NT2/D1 (cell line): Measurements from ENCODE around the gene UBE2J2.

ENCODE experiments used
- DNase-seq: peaks from one replicate; pipeline ENCODE4 v3.0.0-alpha.2; 2011; ENCODE audit warnings: low read depth, low spot score
- H3K27me3 ChIP-seq: 2 replicates; pipeline ENCODE4 v1.6.0; 2011; ENCODE audit warnings: mild to moderate bottlenecking; ENCODE audit not compliant: insufficient read length, insufficient read depth
- H3K36me3 ChIP-seq: 2 replicates; pipeline ENCODE4 v1.6.1; 2011; ENCODE audit warnings: mild to moderate bottlenecking, low read length, mixed read lengths; ENCODE audit not compliant: insufficient read depth, insufficient read length
- H3K4me1 ChIP-seq: 2 replicates; pipeline ENCODE4 v1.5.1; 2011; ENCODE audit not compliant: insufficient read depth, insufficient read length
- H3K4me3 ChIP-seq: 2 replicates; pipeline ENCODE4 v1.5.1; 2011; ENCODE audit warnings: low read depth; ENCODE audit not compliant: insufficient read length
- H3K9ac ChIP-seq: 2 replicates; pipeline ENCODE4 v1.6.0; 2011; ENCODE audit warnings: low read depth; ENCODE audit not compliant: insufficient read length
- H3K9me3 ChIP-seq: 2 replicates; pipeline ENCODE4 v1.5.1; 2011; ENCODE audit warnings: mild to moderate bottlenecking, low read length; ENCODE audit not compliant: insufficient read depth
- SUZ12 ChIP-seq: IDR thresholded peaks from 2 replicates; pipeline ENCODE4 v1.6.1; 2011; ENCODE audit not compliant: insufficient read length, insufficient read depth; ENCODE audit errors: extremely low read depth
- YY1 ChIP-seq: IDR thresholded peaks from 2 replicates; pipeline ENCODE4 v1.6.1; 2011; ENCODE audit not compliant: insufficient read length, insufficient read depth
- ZNF274 ChIP-seq: IDR thresholded peaks from 2 replicates; pipeline ENCODE4 v1.6.1; 2011; ENCODE audit warnings: mild to moderate bottlenecking, low read depth, low read length

The UBE2J2 gene

DNA sequence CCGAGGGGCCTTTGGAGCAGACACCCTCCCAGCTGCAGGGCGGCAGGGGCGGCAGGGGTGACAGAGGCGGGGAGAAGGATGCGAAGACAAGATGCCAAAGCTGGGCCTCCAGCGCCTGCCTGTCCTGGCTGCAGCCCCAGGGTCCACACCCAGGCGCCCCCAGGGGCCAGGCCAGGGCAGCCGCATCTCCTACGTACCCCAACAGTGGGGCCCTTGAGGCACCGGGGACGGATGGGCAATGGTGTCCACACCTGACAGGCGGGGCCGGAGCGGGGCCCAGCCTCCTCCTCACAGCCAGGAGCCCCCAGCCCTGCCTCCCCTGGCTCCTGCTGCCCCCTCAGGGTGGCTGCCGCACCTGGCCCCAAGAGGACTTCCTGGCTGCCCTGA lies 34.4 kb downstream of the UBE2J2 start:
- H3K4me1 ChIP-seq: peaks cover 8% of the 10 kb centered on the region
- no peaks in the 10 kb centered on the region for H3K9me3 ChIP-seq
- peak overlapping the region; percentile 3 for H3K9ac ChIP-seq
- TF ChIP-seq SUZ12 (no peak), ZNF274 (no peak), YY1 (no peak)
- DNase-seq: no peak
- H3K4me3 ChIP-seq: no peak overlapping the region
- H3K27me3 ChIP-seq: no peaks in the 10 kb centered on the region
- H3K36me3 ChIP-seq: peaks cover 18% of the 10 kb centered on the region

DNA sequence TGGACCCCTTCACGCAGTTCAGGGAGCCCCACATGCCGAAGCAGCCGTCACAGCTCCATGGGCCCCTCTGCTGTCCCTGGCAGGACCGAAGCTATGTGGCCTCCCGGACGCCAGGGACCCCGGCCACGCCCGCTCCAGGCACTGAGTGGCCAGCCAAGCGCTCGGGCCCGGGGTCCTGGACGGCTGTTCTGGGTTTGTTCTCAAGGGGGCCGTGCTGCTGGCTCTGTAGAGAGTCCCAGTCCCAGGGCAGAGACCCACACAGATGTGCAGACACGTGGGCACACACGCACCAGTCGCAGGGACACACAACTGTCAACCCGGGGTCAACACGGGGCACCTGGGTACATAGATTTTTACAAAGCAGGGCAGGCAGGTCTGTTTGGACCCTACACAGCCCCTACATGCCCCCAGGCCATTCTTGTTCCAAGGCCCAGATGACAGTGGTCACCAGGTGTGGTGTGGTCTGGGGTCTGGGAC lies 34.9 kb downstream of the UBE2J2 start:
- Histone ChIP-seq H3K27me3 (no peaks in the 10 kb centered on the region), H3K4me1 (peaks cover 8% of the 10 kb centered on the region), H3K4me3 (no peak overlapping the region), H3K9ac (no peak overlapping the region), H3K9me3 (no peaks in the 10 kb centered on the region), H3K36me3 (peaks cover 23% of the 10 kb centered on the region)
- TF ChIP-seq YY1 (no peak), SUZ12 (no peak), ZNF274 (no peak)
- no peak for DNase-seq

DNA sequence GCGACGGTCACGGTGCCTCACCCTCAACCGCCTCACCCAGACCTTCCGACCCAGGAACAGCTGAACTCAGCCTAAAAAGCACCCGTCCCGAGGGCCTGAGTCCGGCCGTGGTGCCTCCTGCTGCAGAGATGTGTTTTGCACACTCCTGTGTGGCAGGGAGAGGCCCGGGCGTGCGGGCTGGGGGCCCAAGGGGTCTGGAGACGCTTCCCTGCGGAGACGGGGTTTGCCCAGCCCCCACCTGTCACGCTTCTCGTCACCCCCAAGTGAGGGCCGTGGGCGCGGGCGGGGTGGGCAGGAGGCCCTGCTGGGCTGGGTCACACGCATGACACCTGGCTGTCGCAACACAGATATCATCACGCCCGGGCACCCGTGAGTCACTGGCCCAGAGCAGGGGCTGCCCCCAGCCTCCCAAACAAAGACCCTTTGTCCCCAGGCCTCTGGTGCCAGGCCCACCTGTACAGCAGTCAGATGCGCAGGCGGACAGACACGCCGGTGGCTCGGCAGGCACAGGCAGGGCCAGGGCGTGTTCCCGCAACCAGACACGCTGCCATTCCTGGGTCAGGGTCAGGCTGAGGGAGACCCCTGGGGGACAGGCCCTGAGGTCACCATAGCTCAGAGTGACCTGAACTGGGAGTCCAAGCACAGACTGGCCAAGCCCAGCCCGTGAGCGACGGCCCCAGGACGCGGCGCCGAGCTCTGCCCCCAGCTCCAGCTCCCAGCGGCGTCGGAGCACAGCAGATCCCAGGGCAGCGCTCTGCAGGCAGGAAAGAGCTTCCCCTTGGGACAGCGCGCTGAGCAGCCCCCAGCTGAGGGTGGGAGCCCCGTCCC lies 35.6 kb downstream of the UBE2J2 start:
- H3K9ac ChIP-seq: no peak overlapping the region
- no peak for TF ChIP-seq SUZ12
- TF ChIP-seq YY1: no peak
- TF ChIP-seq ZNF274: no peak
- no peak overlapping the region for H3K4me3 ChIP-seq
- peaks cover 1% of the 10 kb centered on the region; the same call in 1 of the 2 replicates for H3K9me3 ChIP-seq
- peaks cover 29% of the 10 kb centered on the region for H3K36me3 ChIP-seq
- no peaks in the 10 kb centered on the region for H3K27me3 ChIP-seq
- peaks cover 11% of the 10 kb centered on the region for H3K4me1 ChIP-seq
- no peak for DNase-seq

DNA sequence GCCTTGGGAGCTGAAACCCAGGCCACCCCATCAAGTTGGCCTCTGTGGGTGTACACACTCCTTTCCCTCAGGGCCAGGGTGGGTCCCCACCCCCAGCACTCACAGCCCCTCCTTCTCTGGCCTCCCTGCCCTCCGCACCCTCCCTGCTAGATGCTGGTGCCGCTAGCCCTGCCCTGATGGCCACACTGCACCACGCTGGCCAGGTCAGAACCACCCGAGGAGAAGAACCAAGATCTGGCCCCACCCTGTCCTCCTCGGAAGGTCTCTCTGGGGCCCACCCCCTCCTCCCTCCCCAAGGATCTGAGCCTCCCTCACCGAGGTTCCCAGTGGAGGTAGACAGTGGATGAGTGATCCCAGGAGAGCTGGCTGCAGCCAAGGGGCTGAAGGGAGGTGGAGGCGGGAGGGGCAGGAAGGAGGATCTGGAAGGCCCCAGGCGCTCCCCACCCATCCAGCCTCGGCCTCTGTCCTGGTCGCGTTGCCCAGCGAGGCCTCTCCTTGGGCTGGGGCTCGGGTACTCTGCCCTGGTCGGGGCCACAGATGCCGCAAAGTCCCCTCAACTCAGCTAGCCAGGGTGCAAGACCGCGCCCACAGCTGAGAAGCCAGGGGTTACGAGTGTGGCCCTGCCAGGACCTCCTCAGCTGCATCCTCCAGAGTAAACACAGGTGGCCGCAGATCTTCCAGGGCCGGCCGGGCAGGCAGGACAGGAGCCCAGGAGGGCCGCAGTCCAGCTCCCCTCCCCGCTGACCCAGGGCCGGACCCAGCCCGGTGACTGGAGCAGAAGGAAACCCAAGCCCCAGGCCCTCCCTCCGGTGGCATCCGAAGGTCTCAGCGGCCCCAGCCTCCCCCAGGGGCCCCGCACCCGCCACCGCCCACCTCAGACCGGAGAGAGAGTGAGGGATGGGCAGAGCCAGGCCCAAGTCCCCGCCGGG lies 36.4 kb downstream of the UBE2J2 start:
- Histone ChIP-seq H3K36me3 (peaks cover 31% of the 10 kb centered on the region), H3K9ac (no peak overlapping the region), H3K4me3 (no peak overlapping the region), H3K9me3 (peaks cover 8% of the 10 kb centered on the region; the same call in 1 of the 2 replicates), H3K27me3 (no peaks in the 10 kb centered on the region), H3K4me1 (peaks cover 11% of the 10 kb centered on the region)
- no peak for DNase-seq
- TF ChIP-seq SUZ12 (no peak), ZNF274 (no peak), YY1 (no peak)

DNA sequence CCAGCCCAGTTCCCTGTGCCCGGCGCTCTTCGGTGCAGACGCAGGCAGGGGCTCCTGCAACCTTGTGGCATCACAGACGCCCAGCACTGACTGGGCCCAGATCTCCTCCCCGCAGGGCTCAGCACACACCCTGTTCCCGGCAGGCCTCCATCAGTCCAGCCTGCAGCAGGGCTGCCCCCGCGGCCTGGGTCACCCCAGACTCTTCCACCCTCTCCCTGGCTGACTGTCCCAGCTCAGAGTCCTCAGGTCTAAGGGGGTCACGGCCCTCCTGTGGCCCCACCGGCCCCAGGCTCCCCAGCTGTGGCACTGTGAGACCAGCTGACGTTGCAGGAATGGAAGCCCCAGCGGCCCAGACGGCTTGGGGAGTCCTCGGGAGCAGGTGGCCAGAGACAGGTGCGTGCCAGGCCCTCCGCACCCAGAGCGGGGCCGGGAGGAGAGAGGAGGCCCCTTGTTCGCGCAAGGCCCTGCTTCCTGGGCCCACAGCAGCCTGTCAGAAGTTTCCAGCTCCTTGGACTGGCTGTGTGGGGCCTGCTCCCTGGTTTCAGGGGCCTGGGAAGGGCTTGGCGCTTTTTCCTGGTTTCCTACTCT lies 37.4 kb downstream of the UBE2J2 start:
- H3K4me1 ChIP-seq: peaks cover 11% of the 10 kb centered on the region

DNA sequence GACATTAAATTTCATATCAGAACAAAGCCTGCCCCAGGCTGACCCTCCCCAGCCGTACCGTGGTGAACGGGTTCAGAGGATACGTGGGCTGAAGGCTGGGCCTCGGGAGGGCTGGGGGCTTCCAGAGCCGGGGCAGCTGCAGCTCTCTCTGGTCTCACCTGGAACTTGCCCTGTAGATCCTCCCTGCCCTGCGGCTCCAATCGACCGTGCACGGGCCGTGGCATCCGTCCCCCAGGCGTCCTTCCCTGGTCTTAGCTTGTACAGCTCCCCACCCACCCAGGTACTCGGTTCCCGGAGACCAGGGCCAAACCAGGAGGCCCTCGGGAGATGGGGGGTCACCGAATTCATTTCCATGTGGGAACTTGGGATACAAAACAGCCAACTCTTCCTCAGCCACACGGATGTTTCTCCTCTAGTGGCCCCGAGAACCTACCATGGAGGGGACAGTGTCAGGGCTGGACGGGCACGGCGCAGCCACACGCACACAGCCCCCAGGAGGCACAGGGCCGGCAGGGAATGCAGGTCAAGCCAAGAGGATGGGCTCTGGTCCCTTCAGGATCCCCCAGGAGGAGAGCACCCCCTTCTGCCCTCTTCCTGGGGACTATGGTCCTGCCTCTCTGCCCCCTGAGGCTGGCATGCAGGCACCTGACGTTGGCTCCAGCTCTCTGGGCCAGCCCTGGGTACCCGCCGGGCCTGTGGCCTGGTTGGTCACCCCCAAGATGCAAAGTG lies 38.5 kb downstream of the UBE2J2 start:
- no peak for DNase-seq
- peaks cover 32% of the 10 kb centered on the region for H3K36me3 ChIP-seq
- peaks cover 11% of the 10 kb centered on the region for H3K4me1 ChIP-seq
- no peak overlapping the region for H3K9ac ChIP-seq
- no peak for TF ChIP-seq YY1
- no peak for TF ChIP-seq SUZ12
- TF ChIP-seq ZNF274: no peak
- no peak overlapping the region for H3K4me3 ChIP-seq
- H3K27me3 ChIP-seq: no peaks in the 10 kb centered on the region
- peaks cover 8% of the 10 kb centered on the region; the same call in 1 of the 2 replicates for H3K9me3 ChIP-seq

More for the DNA sequence above, 37.4 kb downstream of the UBE2J2 start:
- TF ChIP-seq ZNF274: no peak
- TF ChIP-seq SUZ12: no peak
- no peak for TF ChIP-seq YY1
- H3K4me3 ChIP-seq: no peak overlapping the region
- peak overlapping the region; percentile 42 for H3K9ac ChIP-seq
- H3K9me3 ChIP-seq: peaks cover 8% of the 10 kb centered on the region; the same call in 1 of the 2 replicates
- DNase-seq: no peak
- no peaks in the 10 kb centered on the region for H3K27me3 ChIP-seq
- H3K36me3 ChIP-seq: peaks cover 31% of the 10 kb centered on the region
